Measurements from ENCODE around the gene RYR1. TPM values are rescaled to one million over a fixed set of nuclear protein-coding genes. Genes with fewer than 3 reads are reported as not detected.

Gene RYR1
- total and polyA plus RNA-seq, 2 of the 13 experiments (the other 11 are each of a cell fraction or from before 2014, with no cell fraction given): 0.03 TPM; not detected in 1

- no peak for TF ChIP-seq ARID2 (CRISPR knock-in tag; IDR thresholded peaks at IDR 0.05; ENCODE audit: borderline replicate concordance)
- TF ChIP-seq MXI1 (IDR thresholded peaks at IDR 0.05; ENCODE audit: borderline replicate concordance, low read depth, low read length): no peak
- TF ChIP-seq ZNF274 (CRISPR knock-in tag; IDR thresholded peaks at IDR 0.05): no peak
- no peak for TF ChIP-seq ZBTB4 (CRISPR knock-in tag; IDR thresholded peaks at IDR 0.05; ENCODE audit: borderline replicate concordance)
- no peak for TF ChIP-seq ZNF296 (CRISPR knock-in tag; conservative IDR thresholded peaks at IDR 0.05)
- no peak for TF ChIP-seq ZNF33B (CRISPR knock-in tag; IDR thresholded peaks at IDR 0.05)
- TF ChIP-seq MXD1 (CRISPR knock-in tag; IDR thresholded peaks at IDR 0.05): no peak
- TF ChIP-seq ZUFSP (CRISPR knock-in tag; IDR thresholded peaks at IDR 0.05; ENCODE audit: borderline replicate concordance): no peak
- no peak for TF ChIP-seq NONO (IDR thresholded peaks at IDR 0.05)
- TF ChIP-seq NONO (CRISPR knock-in tag; conservative IDR thresholded peaks at IDR 0.05): no peak
- no peak for TF ChIP-seq ARNTL (CRISPR knock-in tag; IDR thresholded peaks at IDR 0.05)
- no peak for TF ChIP-seq ZNF331 (CRISPR knock-in tag; IDR thresholded peaks at IDR 0.05)
- TF ChIP-seq ZNF280D (CRISPR knock-in tag; IDR thresholded peaks at IDR 0.05): no peak
- TF ChIP-seq DMAP1 (CRISPR knock-in tag; IDR thresholded peaks at IDR 0.05): no peak
- no peak for TF ChIP-seq JUNB (CRISPR knock-in tag; IDR thresholded peaks at IDR 0.05; ENCODE audit: borderline replicate concordance)
- no peak for TF ChIP-seq TERF1 (CRISPR knock-in tag; IDR thresholded peaks at IDR 0.05)
- 6% methylated on average over 2 of the region's 2 CpGs for WGBS (ENCODE audit: low lambda C conversion rate)
- no peak for DNase-seq (ENCODE audit: low spot score)
- Histone ChIP-seq H3K9ac (ENCODE audit: insufficient read depth, low read depth, low read length) (no peak overlapping the region), H4K20me1 (ENCODE audit: insufficient read depth, low read length) (no peaks in the 10 kb centered on the region), H3K79me2 (ENCODE audit: insufficient read depth, low read length) (no peaks in the 10 kb centered on the region), H3K9me3 (ENCODE audit: low read length) (no peaks in the 10 kb centered on the region), H3K36me3 (replicated peaks in 1 of 2; ENCODE audit: control insufficient read depth in 1 of 2, insufficient read depth in 2 of 2, low read length in 2 of 2) (no peaks in the 10 kb centered on the region), H3K4me2 (ENCODE audit: low read depth, low read length) (no peak overlapping the region), H3K4me3 (replicated peaks in 1 of 3; ENCODE audit: insufficient read depth in 1 of 3, low read depth in 2 of 3, low read length in 3 of 3) (no peak overlapping the region), H3K27ac (ENCODE audit: extremely low read length, insufficient read depth, low read length) (no peak overlapping the region), H2AFZ (ENCODE audit: low read length) (no peak overlapping the region), H3K4me1 (ENCODE audit: insufficient read depth, low read length) (no peaks in the 10 kb centered on the region), H3K27me3 (ENCODE audit: control insufficient read depth in 1 of 2, insufficient read depth in 2 of 2, low read length in 2 of 2) (peaks cover 0 to 6% of the 10 kb centered on the region in 2 experiments; a peak in 1 of 5 replicates)
- intact Hi-C loops (cut with micrococcal nuclease; ENCODE audit: unreplicated experiment) (no loop called here), in situ Hi-C loops (cut with HindIII; ENCODE audit: extremely low pct_ligation_motif_present, low pct_unique_long_range_greater_than_20kb) (no loop called here)
- ChIA-PET POLR2A (interaction anchor here (0.6 kb wide), 1 partner anchor 375 kb away, joined by 3 read pairs; no protein-coding TSS in a partner anchor), CTCF (ENCODE audit: low intra/inter-chr PET ratio, low total read pairs) (no interaction called here)
- no peak for FAIRE-seq
- no TSS peak for BruUV-seq (replicated peaks)
- no peak for ATAC-seq
Measured at GRCh38 chr19:38429811-38430156, 3.7 kb upstream of the RYR1 start.
